WI38 (cell line): ENCODE results near the gene IAH1.
"Not testable (repeated sequence)": the region's sequence is repeated elsewhere in the genome, so short reads cannot be mapped to it uniquely, and the experiment has no call there.

Source experiments
- H3K4me3 ChIP-seq: 2 replicates; pipeline ENCODE4 v1.5.1; 2011; ENCODE audit warnings: low read depth, mild to moderate bottlenecking, control low read depth, low read length
- TF ChIP-seq, protein P1 (sequence below): IDR thresholded peaks from 2 replicates; pipeline ENCODE4 v1.5.1; 2012; ENCODE audit warnings: low read depth, mild to moderate bottlenecking, control low read depth, low read length

The IAH1 gene

DNA sequence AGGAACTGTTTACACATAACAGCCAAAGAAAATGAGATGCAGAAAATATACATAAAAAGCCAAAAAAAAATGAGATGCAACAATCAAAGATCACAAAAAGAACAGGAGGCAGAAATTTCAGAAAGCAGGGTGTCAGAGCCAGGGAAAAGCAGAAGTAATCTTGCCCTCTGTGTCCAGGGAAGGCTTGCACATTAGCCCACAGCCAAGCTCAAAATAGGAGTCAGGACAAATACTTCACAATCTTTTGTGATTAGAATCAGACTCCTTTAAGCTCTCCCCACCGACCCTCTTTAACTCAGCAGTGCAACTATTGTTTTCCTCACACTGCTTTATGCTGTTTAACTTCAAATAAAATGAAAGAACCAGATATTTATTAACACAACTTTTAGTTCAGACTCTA is 34.6 kb downstream of the IAH1 start:
- TF ChIP-seq, protein P1, sequence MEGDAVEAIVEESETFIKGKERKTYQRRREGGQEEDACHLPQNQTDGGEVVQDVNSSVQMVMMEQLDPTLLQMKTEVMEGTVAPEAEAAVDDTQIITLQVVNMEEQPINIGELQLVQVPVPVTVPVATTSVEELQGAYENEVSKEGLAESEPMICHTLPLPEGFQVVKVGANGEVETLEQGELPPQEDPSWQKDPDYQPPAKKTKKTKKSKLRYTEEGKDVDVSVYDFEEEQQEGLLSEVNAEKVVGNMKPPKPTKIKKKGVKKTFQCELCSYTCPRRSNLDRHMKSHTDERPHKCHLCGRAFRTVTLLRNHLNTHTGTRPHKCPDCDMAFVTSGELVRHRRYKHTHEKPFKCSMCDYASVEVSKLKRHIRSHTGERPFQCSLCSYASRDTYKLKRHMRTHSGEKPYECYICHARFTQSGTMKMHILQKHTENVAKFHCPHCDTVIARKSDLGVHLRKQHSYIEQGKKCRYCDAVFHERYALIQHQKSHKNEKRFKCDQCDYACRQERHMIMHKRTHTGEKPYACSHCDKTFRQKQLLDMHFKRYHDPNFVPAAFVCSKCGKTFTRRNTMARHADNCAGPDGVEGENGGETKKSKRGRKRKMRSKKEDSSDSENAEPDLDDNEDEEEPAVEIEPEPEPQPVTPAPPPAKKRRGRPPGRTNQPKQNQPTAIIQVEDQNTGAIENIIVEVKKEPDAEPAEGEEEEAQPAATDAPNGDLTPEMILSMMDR = no peak
- H3K4me3 ChIP-seq = no peak overlapping the region

DNA sequence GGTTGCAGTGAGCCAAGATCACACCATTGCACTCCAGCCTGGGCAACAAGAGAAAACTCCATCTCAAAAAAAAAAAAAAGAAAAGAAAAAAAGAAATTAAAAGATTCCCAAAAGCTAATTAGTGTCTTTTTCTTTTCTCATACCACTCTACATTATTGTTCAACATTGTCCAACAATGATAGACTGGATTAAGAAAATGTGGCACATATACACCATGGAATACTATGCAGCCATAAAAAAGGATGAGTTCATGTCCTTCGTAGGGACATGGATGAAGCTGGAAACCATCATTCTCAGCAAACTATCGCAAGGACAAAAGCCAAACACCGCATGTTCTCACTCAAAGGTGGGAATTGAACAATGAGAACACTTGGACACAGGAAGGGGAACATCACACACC is 39.6 kb downstream of the IAH1 start:
- H3K4me3 ChIP-seq = not testable (repeated sequence)

DNA sequence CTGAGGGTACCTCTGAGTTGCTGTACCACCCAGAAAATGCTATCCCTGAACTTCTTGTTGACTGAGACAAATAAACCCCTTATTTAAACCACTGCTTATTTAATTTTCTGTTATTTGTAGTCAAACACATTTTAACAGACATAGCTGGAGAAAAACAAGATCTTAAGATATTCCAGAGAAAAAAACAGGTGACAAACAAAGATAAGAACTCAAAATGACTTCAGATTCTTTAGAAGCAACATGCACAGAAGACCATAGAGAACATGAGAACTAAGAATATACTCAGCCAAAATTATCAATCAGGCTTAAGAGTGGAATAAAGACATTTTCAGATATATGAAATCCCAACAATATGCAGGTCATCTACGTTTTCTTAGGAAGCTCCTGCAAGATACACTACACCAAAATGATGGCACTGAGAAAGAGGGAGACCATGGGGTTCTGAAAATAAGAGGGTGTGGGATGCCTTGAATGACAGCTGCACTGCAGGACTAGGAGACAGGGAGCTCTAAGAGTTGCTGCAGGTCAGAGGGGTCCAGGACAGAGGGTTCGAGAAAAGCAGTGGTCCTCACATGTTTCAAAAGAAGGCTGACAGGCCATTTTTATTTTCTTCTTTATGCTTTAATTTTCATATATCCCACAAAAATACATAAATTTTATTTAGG is 42.9 kb downstream of the IAH1 start:
- H3K4me3 ChIP-seq = no peak overlapping the region
- TF ChIP-seq, protein P1 = no peak

DNA sequence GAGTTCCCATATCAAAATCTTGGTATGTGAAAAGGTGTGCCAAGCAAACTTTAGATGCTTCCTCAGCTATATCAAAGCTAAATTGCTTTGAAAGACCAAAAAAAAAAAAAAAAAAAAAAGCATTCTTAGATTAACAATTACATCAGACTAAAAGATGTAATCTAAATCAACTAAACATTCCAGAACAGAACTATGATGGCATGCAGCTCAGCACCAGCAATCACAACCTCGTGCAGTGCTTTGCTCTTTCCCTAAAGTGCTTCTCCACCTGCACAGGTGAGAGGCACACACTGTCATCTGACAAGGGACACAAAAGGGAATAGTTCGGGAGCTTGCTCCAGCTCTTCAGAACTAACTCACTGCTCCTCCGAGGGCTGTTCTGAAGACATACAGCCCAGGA is 43.8 kb downstream of the IAH1 start:
- TF ChIP-seq, protein P1 = no peak
- no peak overlapping the region for H3K4me3 ChIP-seq

DNA sequence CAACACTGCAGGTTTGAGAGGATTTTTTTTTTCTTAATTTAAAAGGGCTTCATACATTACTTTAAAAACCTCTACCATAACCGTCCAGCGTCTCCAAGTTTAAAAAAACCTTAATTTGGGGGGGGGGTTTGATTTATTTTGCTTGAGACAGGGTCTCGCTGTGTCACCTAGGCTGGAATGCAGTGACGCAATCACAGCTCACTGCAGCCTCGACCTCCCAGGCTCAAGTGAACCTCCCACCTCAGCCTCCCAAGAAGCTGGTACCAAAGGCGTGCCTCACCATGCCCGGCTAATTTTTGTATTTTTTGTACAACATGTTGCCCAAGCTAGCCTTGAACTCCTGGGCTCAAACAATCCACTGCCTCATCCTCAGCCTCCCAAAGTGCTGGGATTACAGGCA is 44.4 kb downstream of the IAH1 start:
- TF ChIP-seq, protein P1 = no peak
- no peak overlapping the region for H3K4me3 ChIP-seq

DNA sequence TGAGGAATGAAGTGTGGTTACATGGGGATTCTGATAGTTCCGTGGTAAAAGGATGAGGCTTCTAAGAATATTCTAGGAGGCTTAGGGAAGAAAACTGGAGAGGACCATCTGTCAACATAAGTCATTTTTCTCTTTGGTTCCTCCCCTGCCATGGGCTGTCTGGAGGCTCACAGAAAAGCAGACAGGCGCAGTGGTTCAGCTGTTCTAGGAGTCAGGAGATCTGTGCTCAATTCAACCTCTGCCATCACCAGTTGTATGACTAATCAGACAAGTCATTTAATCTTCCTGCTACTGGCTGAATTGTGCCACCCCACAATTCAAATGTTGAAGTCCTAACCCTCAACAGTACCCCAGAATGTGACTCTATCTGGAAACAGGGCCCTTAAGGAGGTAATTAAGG is 44.9 kb downstream of the IAH1 start:
- no peak overlapping the region for H3K4me3 ChIP-seq
- TF ChIP-seq, protein P1 = no peak

DNA sequence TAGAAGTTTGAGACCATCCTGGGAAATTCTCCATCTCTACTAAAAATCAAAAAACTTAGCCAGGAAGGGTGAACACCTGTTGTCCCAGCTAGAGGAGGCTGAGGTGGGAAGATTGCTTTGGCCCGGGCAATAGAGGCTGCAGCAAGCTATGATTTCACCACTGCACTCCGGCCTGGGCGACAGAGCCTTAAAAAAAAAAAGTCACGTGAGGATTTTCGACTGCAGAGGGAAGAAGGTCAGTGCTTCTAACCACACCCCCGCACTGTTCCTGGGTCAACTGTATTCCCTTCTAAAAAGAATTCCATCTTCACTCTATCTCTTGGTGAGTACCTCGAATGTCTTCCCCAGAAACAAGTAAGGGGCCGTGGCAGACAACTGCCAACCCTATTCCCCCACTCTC is 49.9 kb downstream of the IAH1 start:
- TF ChIP-seq, protein P1 = no peak
- no peak overlapping the region for H3K4me3 ChIP-seq

DNA sequence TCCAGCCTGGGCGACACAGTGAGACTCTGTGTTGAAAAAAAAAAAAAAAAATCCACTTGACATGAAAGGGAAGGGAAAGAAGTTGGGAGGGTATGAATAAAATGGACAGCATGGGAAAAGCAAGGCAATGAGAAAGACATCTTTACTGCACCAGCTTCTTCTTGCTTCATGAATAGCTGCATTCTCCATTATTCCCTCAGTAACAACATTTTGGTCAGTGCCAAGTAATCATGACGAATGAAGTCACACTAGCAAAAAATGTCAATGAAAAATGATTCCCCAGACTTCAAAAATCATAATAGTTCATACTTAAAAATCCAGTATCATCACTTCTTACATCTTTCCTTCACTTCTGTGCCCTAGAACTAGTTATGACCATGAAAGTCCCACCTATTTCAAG is 50.9 kb downstream of the IAH1 start:
- TF ChIP-seq, protein P1 = no peak

More for the DNA sequence above, 50.9 kb downstream of the IAH1 start:
- no peak overlapping the region for H3K4me3 ChIP-seq
